T-helper 1 cell treated with Interleukin-12 subunit alpha and Interleukin-12 subunit beta and Interleukin-4 antibody, amounts not matched to agents 30 ng/mL and 1 ng/mL, for 36 hours (primary cell): ENCODE measurements around the gene ATRNL1. TPM values are rescaled to one million over a fixed set of nuclear protein-coding genes. Genes with fewer than 3 reads are reported as not detected.

Experiments used
- intact Hi-C: fragments of 100-400 bp; cut with micrococcal nuclease; formaldehyde crosslinking; loops from one replicate; pipeline ENCODE4 v1.15.1; 2024
- total RNA-seq: library from RNA; stranded (reverse); gene quantifications from 2 replicates; pipeline ENCODE4 v1.2.3, GENCODE V29; 2022

The ATRNL1 gene
- total RNA-seq, 1 donor from 2014 or later = 0.22 TPM

DNA sequence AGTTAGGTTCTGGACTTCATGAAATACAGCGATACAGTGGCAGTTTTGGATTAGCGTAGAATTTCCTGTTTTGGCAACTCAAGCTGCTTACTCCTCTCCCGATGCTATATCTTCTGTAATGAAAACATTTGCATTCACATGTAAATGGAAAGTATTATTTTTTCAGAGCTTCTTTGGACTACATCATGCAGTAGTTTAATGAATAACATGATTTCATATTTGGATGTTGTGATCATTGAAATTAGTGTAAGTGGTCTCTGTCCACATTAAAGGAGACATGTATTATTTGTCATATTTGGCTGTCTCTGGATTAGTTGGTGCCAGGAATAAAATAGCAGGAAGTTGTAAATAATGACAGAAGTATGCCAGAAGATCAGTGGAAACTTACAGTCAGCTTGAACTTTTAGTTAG lies 848.2 kb downstream of the ATRNL1 start:
- intact Hi-C loops = no loop called here

GRCh38 chr10:115942101-115942500 lies 848.9 kb downstream of the ATRNL1 start:
- intact Hi-C loops = no loop called here

DNA sequence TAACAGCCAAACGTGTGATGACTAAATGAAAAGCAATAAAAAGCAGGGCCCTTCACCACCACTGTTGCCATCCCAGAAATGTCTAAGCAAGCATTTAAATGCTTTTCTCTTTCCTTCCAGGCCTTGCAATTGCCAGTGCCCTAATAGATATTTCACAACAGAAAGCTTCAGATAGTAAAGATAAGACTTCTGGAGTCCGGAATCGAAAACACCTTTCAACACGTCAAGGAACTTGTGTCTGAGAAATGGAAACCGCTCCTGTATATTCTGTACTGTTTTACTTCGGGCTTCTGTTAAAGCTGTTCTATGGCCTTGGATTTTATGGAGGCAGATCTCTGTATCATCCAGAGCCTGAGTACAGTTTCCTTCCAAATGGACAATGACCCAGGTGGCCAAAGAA lies 851.4 kb downstream of the ATRNL1 start:
- intact Hi-C loops = no loop called here

DNA sequence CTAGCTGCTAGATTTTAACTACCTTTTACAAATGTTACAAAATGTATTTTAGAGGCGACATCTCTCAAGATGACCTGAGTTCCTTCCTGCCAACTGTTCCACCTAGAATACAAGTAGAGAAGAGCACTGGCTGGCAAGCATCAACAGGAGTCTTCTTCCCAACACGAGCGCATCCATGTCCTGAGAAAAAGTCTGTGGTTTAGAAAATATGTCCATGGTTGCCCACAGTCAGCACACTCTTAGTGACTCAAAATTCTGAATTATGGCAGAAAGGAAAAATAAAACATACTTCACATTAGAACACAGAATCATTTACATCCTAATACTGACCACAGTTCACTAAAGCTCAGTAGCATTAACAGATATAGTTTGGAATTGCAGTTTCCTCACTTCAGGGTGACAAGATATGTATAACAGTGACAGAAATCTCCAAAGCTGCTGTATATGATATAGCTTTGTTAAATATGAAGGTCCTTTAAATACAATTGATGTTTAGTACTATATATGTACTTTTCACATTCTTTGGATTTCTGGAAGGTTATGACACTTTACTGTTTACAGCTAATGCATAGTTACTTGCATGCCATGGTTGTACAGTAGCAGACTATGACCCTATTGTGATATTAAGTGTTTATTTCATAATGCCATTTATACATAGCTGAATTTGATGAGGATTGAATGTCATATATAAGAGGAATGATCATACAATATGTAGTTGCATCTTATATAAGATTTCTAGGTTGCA lies 852.7 kb downstream of the ATRNL1 start:
- intact Hi-C loops = no loop called here

DNA sequence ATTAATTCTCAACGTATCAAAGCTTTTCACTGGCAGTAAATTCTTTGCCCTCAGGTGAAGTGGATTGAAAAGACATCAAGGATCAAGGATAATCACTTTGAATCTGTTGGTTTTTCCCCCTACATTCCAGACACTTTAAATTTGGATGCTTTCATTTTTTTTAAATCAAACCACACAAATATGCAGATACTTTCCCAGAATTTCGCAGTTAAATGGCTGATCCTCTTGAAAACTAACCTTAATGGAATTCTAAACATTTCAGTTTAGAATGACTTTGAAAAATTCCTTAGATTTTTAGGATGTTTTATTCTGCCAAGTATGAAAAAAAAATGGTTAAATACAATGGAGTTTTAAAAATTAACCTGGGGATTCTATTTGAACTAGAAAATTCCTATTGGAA lies 853.9 kb downstream of the ATRNL1 start:
- intact Hi-C loops = no loop called here

GRCh38 chr10:115948465-115948864 lies 855.3 kb downstream of the ATRNL1 start:
- intact Hi-C loops = no loop called here

DNA sequence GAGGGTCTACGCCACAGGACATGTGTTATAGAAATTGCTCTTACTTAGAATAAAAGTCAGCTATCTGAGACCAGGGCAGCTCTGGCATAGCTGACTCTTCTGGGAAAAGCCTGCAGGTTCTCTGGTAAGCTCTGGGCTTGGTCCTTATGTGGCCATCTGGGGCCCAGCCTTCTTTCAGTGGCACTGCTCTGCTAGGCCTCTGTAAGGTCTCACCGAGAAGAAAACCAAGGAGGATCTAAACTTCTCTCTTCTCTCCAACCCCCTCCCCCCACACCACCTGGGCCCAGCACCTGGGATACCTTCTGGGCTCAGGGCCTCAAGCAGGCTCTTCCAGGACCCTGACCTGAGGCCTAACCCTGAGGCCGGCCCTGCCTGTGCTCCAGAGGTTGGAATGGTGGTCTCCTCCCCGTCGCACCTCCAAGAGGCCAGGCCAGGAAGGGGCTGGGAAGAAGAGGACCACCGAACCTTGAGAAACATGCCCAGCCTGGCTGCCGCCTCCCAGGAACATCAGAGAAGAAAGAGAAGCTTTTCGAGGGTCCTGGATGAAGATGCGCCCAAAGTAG lies 856.2 kb downstream of the ATRNL1 start:
- intact Hi-C loops = no loop called here

DNA sequence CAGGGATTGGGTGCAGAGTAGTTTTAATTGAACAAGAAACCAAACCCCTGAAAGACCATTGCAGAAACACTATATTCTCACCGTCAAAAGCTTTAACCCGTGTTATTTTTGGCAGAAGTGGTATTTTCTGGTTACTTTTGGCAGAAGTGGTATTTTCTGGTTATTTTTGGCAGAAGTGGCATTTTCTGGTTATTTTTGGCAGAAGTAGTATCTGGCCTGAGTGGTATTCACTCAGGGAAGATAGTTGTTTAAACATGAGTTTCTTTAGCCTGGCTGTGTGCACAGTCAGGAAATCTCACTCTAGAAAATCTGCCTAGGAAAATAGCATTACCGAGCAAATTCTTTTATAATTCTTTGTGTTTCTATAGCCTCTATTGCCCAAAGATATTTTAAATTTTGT lies 857.2 kb downstream of the ATRNL1 start:
- intact Hi-C loops = no loop called here

DNA sequence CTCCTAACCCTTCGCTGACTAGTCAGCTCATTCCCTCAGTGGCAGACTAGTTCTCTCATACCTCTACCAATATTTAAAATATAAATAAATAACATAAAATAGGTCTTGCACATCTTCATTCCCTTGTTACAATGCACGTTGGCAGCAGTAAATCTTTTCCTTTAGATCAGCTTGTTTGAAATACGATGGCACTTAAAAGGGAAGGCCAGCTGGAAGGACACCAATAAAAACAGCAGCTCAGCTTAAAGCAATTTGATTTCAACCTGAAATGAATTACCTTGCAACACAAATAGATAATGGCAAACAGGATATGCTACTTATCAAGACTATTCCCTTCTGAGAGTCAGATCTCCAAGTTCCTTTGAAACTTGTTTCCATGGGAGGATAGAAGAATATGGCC lies 858.1 kb downstream of the ATRNL1 start:
- intact Hi-C loops = no loop called here

- intact Hi-C loops = no loop called here
These were observed 860.1 kb downstream of the ATRNL1 start for GRCh38 chr10:115953281-115953680.

GRCh38 chr10:115953968-115954367 lies 860.8 kb downstream of the ATRNL1 start:
- intact Hi-C loops = no loop called here

GRCh38 chr10:115956225-115957011 lies 863.3 kb downstream of the ATRNL1 start:
- intact Hi-C loops = no loop called here

GRCh38 chr10:115957012-115957399 lies 863.8 kb downstream of the ATRNL1 start:
- intact Hi-C loops = no loop called here

DNA sequence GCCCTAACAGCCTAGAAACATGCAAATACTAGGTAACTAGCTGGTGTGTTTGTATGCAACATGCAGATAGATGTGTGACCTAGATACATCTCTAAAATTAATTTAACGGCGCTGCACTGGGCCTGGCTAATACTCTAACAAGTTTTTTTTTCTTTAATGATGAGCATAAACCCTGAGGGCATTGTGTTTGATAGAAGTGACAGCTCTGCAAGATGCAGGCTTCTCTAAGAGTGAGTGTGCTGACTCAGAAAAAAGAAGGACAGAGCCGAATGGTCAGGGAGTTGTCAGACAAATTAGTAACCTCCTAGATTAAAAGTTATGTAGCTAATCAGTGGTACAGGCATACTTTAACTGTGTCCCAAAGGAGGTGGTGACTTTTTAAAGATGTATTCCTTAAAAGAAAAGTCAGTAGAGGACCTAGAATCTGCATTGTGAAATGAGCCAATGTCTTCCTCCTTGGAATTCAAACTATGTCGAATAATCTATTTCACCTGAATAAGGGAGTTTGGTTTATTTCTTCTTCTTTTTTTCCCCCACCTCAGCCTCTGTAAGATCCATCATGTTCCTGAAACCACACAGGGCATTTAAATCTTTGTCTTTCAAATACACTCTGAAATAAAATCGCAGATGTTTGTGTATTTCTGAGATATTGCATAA lies 864.7 kb downstream of the ATRNL1 start:
- intact Hi-C loops = no loop called here

GRCh38 chr10:115963848-115964247 lies 870.7 kb downstream of the ATRNL1 start:
- intact Hi-C loops = no loop called here

- intact Hi-C loops = no loop called here
These were observed 871.7 kb downstream of the ATRNL1 start for GRCh38 chr10:115964827-115965226.

GRCh38 chr10:115965376-115965775 lies 872.2 kb downstream of the ATRNL1 start:
- intact Hi-C loops = no loop called here

GRCh38 chr10:115968236-115968635 lies 875.1 kb downstream of the ATRNL1 start:
- intact Hi-C loops = no loop called here

- intact Hi-C loops = no loop called here
These were observed 876.4 kb downstream of the ATRNL1 start for GRCh38 chr10:115969591-115969990.

DNA sequence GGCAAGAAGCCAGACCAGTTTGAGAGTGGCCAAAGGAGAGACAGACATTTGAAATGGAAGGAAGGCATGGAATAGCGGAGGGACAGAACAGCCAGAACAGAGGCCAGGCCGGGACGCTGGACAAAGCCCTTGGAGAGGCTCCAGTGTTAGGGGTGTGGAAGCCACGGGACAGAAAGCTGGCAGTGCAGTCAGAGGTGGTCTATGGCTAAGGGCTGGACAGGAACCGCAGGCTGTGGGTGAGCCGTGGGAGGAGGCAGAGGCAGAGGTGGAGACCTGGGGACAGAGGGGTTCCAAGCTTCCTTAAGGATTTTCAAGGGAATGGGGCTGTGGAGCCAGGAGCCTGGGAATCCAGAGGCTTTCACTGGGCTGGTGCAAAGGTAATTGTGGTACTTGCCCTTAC lies 878.8 kb downstream of the ATRNL1 start:
- intact Hi-C loops = loop anchor here (5.0 kb wide), 1 partner anchor 295 kb away; no protein-coding TSS in a partner anchor

- intact Hi-C loops = loop anchor here (5.0 kb wide), 1 partner anchor 295 kb away; no protein-coding TSS in a partner anchor
These were observed 879.3 kb downstream of the ATRNL1 start for GRCh38 chr10:115972426-115972825.

DNA sequence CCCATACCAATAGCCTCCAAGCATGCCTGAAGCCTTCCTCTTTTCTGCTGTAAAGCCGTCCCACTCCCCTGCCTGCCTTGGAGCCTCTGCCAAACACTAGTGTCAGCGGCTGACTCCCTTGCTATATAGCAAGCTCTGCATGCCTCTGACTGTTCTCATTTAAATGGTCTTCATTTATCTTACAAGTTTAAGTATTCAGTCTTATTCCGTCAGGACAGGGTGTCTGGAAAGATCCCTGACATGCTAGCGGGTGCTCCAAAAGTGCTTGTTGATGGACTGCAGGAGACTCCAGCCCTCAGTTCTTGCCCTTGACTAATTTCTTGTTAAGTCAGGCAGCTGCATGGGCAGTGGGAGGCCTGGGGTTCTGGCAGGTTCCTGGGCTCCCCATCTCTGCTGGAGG lies 881.2 kb downstream of the ATRNL1 start:
- intact Hi-C loops = loop anchor here (5.0 kb wide), 1 partner anchor 293 kb away; no protein-coding TSS in a partner anchor
